ENCODE results near the gene PPIP5K2.

DNA sequence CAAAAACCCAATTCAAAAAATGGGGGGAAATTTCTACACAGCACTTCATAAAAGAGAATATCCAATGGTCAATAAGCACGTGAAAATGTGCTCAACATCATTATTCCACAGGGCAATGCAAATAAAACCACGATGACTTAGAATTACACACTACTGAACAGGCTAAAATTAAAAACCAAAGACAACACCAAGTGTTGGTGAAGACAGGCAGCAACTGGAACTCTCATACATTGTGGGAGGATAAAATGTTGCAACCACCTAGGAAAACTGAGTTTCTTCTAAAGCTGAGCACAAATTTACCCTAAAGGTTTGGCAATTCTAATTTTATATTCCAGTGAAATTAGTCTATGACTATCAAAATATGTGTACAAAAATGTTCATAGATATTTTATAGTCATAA is 9.7 kb upstream of the PPIP5K2 start:
- TF ChIP-seq, protein P1, sequence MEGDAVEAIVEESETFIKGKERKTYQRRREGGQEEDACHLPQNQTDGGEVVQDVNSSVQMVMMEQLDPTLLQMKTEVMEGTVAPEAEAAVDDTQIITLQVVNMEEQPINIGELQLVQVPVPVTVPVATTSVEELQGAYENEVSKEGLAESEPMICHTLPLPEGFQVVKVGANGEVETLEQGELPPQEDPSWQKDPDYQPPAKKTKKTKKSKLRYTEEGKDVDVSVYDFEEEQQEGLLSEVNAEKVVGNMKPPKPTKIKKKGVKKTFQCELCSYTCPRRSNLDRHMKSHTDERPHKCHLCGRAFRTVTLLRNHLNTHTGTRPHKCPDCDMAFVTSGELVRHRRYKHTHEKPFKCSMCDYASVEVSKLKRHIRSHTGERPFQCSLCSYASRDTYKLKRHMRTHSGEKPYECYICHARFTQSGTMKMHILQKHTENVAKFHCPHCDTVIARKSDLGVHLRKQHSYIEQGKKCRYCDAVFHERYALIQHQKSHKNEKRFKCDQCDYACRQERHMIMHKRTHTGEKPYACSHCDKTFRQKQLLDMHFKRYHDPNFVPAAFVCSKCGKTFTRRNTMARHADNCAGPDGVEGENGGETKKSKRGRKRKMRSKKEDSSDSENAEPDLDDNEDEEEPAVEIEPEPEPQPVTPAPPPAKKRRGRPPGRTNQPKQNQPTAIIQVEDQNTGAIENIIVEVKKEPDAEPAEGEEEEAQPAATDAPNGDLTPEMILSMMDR (IDR thresholded peaks at IDR 0.05; ENCODE audit: low read depth, low read length, missing input control) = no peak
- TF ChIP-seq ATF3 (IDR thresholded peaks at IDR 0.05) (no peak), RXRA (IDR thresholded peaks at IDR 0.05) (no peak), MAX (IDR thresholded peaks at IDR 0.05) (no peak), GABPA (IDR thresholded peaks at IDR 0.05 in 1 of 2, conservative IDR thresholded peaks at IDR 0.05 in 1 of 2) (no peak), EGR1 (IDR thresholded peaks at IDR 0.05; ENCODE audit: low read depth in 2 of 2) (no peak)

Measured in liver (tissue), 3 donors.